ENCODE measurements around the gene SCUBE3. TPM values are rescaled to one million over a fixed set of nuclear protein-coding genes. Genes with fewer than 3 reads are reported as not detected.

The SCUBE3 gene
- total RNA-seq, 1 experiment from 2014 or later: 0.17 TPM

GRCh38 chr6:35167505-35167904 lies 46.3 kb upstream of the SCUBE3 start:
- Histone ChIP-seq H3F3A (ENCODE audit: insufficient read depth, low read depth) (peaks cover 19% of the 10 kb centered on the region), H3K9me3 (ENCODE audit: insufficient read depth, low read depth) (no peaks in the 10 kb centered on the region), H3K9me2 (ENCODE audit: insufficient read depth) (no peaks in the 10 kb centered on the region), H3K36me3 (ENCODE audit: low read depth) (no peaks in the 10 kb centered on the region), H3K27me3 (ENCODE audit: insufficient read depth, low read depth) (no peaks in the 10 kb centered on the region), H3K4me3 (no peak overlapping the region), H4K20me1 (ENCODE audit: insufficient read depth) (no peaks in the 10 kb centered on the region), H3K79me2 (ENCODE audit: low read depth) (no peaks in the 10 kb centered on the region), H3K4me2 (no peak overlapping the region), H2AFZ (no peak overlapping the region), H3K4me1 (replicated peaks; ENCODE audit: insufficient read depth) (peaks cover 35% of the 10 kb centered on the region), H3K27ac (no peak overlapping the region)
- TF ChIP-seq CTCF (conservative IDR thresholded peaks at IDR 0.05): no peak
- no peak for TF ChIP-seq EZH2 (IDR thresholded peaks at IDR 0.05; ENCODE audit: low read depth)
- DNase-seq: no peak
- CTCF ChIA-PET: no interaction called here
- POLR2A ChIA-PET (ENCODE audit: unreplicated experiment): no interaction called here
- intact Hi-C loops (cut with micrococcal nuclease; ENCODE audit: unreplicated experiment): no loop called here
- no TSS peak for BruUV-seq (replicated peaks)

GRCh38 chr6:35168461-35168861 lies 45.3 kb upstream of the SCUBE3 start:
- H3K79me2 ChIP-seq (ENCODE audit: low read depth): no peaks in the 10 kb centered on the region
- no peak for DNase-seq
- H3K27ac ChIP-seq: no peak overlapping the region
- H3K9me3 ChIP-seq (ENCODE audit: insufficient read depth, low read depth): no peaks in the 10 kb centered on the region
- no peaks in the 10 kb centered on the region for H3K27me3 ChIP-seq (ENCODE audit: insufficient read depth, low read depth)
- TF ChIP-seq CTCF (conservative IDR thresholded peaks at IDR 0.05) (no peak), EZH2 (IDR thresholded peaks at IDR 0.05; ENCODE audit: low read depth) (no peak)
- no peaks in the 10 kb centered on the region for H3K36me3 ChIP-seq (ENCODE audit: low read depth)
- H3K4me3 ChIP-seq: no peak overlapping the region
- no peaks in the 10 kb centered on the region for H4K20me1 ChIP-seq (ENCODE audit: insufficient read depth)
- intact Hi-C loops (cut with micrococcal nuclease; ENCODE audit: unreplicated experiment): no loop called here
- no peak overlapping the region for H3K4me2 ChIP-seq
- no peak overlapping the region for H2AFZ ChIP-seq
- no TSS peak for BruUV-seq (replicated peaks)
- ChIA-PET CTCF (no interaction called here), POLR2A (ENCODE audit: unreplicated experiment) (interaction anchor here (0.6 kb wide), 1 partner anchor 17 kb away, joined by 3 read pairs; no protein-coding TSS in a partner anchor)
- H3K4me1 ChIP-seq (replicated peaks; ENCODE audit: insufficient read depth): peaks cover 45% of the 10 kb centered on the region
- H3F3A ChIP-seq (ENCODE audit: insufficient read depth, low read depth): peaks cover 27% of the 10 kb centered on the region
- H3K9me2 ChIP-seq (ENCODE audit: insufficient read depth): no peaks in the 10 kb centered on the region

- no peak overlapping the region for H3K27ac ChIP-seq
- no peaks in the 10 kb centered on the region for H3K36me3 ChIP-seq (ENCODE audit: low read depth)
- no peak overlapping the region for H2AFZ ChIP-seq
- H3K27me3 ChIP-seq (ENCODE audit: insufficient read depth, low read depth): no peaks in the 10 kb centered on the region
- no peaks in the 10 kb centered on the region for H3K9me3 ChIP-seq (ENCODE audit: insufficient read depth, low read depth)
- no peaks in the 10 kb centered on the region for H4K20me1 ChIP-seq (ENCODE audit: insufficient read depth)
- intact Hi-C loops (cut with micrococcal nuclease; ENCODE audit: unreplicated experiment): no loop called here
- ChIA-PET CTCF (no interaction called here), POLR2A (ENCODE audit: unreplicated experiment) (no interaction called here)
- H3F3A ChIP-seq (ENCODE audit: insufficient read depth, low read depth): peaks cover 35% of the 10 kb centered on the region
- DNase-seq: no peak
- TF ChIP-seq CTCF (conservative IDR thresholded peaks at IDR 0.05) (no peak), EZH2 (IDR thresholded peaks at IDR 0.05; ENCODE audit: low read depth) (no peak)
- H3K4me1 ChIP-seq (replicated peaks; ENCODE audit: insufficient read depth): peaks cover 44% of the 10 kb centered on the region
- no peaks in the 10 kb centered on the region for H3K9me2 ChIP-seq (ENCODE audit: insufficient read depth)
- H3K4me2 ChIP-seq: no peak overlapping the region
- no peaks in the 10 kb centered on the region for H3K79me2 ChIP-seq (ENCODE audit: low read depth)
- BruUV-seq (replicated peaks): no TSS peak
- H3K4me3 ChIP-seq: no peak overlapping the region
Observed at GRCh38 chr6:35170166-35170565, 43.6 kb upstream of the SCUBE3 start.
